Lower lobe of right lung (tissue), 2 donors: Measurements from ENCODE around the gene RAB6B. TPM values are rescaled to one million over a fixed set of nuclear protein-coding genes. Genes with fewer than 3 reads are reported as not detected.

Source experiments
- ATAC-seq, 2 donors: fragments of 200-7000 bp; cut with Tn5 transposase; one replicate each; pipeline ENCODE4 v1.9.1; 2020 to 2022; ENCODE audit warnings: mild to moderate bottlenecking in 2 of 2, moderate library complexity in 2 of 2
- DNase-seq: peaks from one replicate; pipeline ENCODE4 v3.0.0-alpha.2; 2020
- H3K27ac ChIP-seq: fragments of 200-600 bp; one replicate; pipeline ENCODE4 v1.8.0; 2022
- H3K27me3 ChIP-seq: fragments of 200-600 bp; one replicate; pipeline ENCODE4 v1.8.0; 2022; ENCODE audit warnings: low read depth
- H3K36me3 ChIP-seq: fragments of 200-600 bp; one replicate; pipeline ENCODE4 v1.8.0; 2022; ENCODE audit warnings: mild to moderate bottlenecking
- H3K4me1 ChIP-seq: fragments of 200-600 bp; one replicate; pipeline ENCODE4 v1.8.0; 2022
- H3K4me3 ChIP-seq: fragments of 200-600 bp; one replicate; pipeline ENCODE4 v1.8.0; 2022; ENCODE audit warnings: mild to moderate bottlenecking
- H3K9me3 ChIP-seq: fragments of 200-600 bp; one replicate; pipeline ENCODE4 v1.8.0; 2022
- intact Hi-C: fragments of 100-400 bp; cut with DNase I; formaldehyde crosslinking; loops from one replicate; pipeline ENCODE4 v1.11.0; 2022
- total RNA-seq: library from RNA; stranded (reverse); fragmentation: NEBNext Ultra II Directional; extraction: Animal tissue kit (Norgen Biotek cat#: 25700); gene quantifications from one replicate; pipeline ENCODE4 v1.2.1, GENCODE V29; 2021
- TF ChIP-seq, protein P1 (sequence below): fragments of 200-600 bp; IDR thresholded peaks from one replicate; pipeline ENCODE4 v1.8.0; 2022; ENCODE audit warnings: antibody characterized with exemption, mild to moderate bottlenecking
- donor health status: DM: no; HTN: yes; CAD: no; lungs with severe emphysema.

The RAB6B gene
- total RNA-seq, 1 donor from 2014 or later: 5.5 TPM

- H3K27ac ChIP-seq: no peak overlapping the region
- ATAC-seq: no peak
- H3K36me3 ChIP-seq: no peaks in the 10 kb centered on the region
- no peaks in the 10 kb centered on the region for H3K27me3 ChIP-seq
- TF ChIP-seq, protein P1, sequence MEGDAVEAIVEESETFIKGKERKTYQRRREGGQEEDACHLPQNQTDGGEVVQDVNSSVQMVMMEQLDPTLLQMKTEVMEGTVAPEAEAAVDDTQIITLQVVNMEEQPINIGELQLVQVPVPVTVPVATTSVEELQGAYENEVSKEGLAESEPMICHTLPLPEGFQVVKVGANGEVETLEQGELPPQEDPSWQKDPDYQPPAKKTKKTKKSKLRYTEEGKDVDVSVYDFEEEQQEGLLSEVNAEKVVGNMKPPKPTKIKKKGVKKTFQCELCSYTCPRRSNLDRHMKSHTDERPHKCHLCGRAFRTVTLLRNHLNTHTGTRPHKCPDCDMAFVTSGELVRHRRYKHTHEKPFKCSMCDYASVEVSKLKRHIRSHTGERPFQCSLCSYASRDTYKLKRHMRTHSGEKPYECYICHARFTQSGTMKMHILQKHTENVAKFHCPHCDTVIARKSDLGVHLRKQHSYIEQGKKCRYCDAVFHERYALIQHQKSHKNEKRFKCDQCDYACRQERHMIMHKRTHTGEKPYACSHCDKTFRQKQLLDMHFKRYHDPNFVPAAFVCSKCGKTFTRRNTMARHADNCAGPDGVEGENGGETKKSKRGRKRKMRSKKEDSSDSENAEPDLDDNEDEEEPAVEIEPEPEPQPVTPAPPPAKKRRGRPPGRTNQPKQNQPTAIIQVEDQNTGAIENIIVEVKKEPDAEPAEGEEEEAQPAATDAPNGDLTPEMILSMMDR: no peak
- DNase-seq: no peak
- H3K4me3 ChIP-seq: no peak overlapping the region
- H3K9me3 ChIP-seq: no peaks in the 10 kb centered on the region
- no peaks in the 10 kb centered on the region for H3K4me1 ChIP-seq
- intact Hi-C loops: no loop called here
Observed at GRCh38 chr3:133921592-133921991, 25.9 kb upstream of the RAB6B start.

- TF ChIP-seq, protein P1: no peak
- Histone ChIP-seq H3K4me1 (no peaks in the 10 kb centered on the region), H3K27me3 (no peaks in the 10 kb centered on the region), H3K9me3 (no peaks in the 10 kb centered on the region), H3K36me3 (no peaks in the 10 kb centered on the region), H3K4me3 (no peak overlapping the region), H3K27ac (no peak overlapping the region)
- ATAC-seq: no peak
- intact Hi-C loops: no loop called here
- DNase-seq: no peak
Observed at GRCh38 chr3:133917144-133917543, 21.5 kb upstream of the RAB6B start.

GRCh38 chr3:133915685-133916658 lies 20.3 kb upstream of the RAB6B start:
- Histone ChIP-seq H3K9me3 (no peaks in the 10 kb centered on the region), H3K4me3 (no peak overlapping the region), H3K27ac (no peak overlapping the region), H3K4me1 (no peaks in the 10 kb centered on the region), H3K36me3 (no peaks in the 10 kb centered on the region), H3K27me3 (no peaks in the 10 kb centered on the region)
- intact Hi-C loops: no loop called here
- TF ChIP-seq, protein P1: no peak
- DNase-seq (no peak), ATAC-seq (no peak)

DNA sequence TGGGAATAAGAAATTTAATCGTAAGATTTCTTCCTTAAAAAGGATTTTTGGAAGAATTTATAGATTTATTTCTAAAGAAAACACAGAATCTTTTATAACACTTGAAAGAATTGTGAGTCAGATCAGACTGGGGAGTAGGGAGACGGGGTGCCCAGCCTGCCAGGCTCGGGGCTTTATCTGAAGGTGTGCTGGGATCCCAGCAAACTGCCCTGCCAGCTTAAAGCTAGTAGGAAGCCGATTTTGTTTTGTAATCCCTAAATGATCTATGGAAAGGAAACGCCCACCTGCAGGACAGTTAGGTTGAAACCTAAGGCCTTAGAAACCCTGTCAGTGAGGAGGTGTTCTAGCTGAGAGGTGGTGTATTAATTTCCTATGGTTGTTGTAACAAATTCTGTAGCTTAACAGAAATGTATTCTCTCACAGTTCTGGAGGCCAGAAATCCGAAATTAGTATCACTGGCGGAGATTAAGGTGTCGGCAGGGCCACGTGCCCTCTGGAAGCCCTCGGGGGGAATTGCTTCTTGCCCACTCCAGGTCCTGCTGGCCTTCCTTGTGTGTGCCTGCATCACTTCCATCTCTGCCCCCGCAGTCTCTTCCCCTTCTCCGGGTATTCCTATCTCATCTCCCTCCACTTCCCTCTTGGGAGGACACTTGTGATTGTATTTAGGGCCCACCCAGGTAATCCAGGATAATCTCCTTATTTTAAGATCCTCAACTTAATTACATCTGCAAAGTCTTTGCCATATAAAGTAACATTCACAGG lies 19.3 kb upstream of the RAB6B start:
- H3K4me3 ChIP-seq: no peak overlapping the region
- DNase-seq: no peak
- no peaks in the 10 kb centered on the region for H3K9me3 ChIP-seq
- no peaks in the 10 kb centered on the region for H3K36me3 ChIP-seq
- TF ChIP-seq, protein P1: no peak
- ATAC-seq: no peak
- no peaks in the 10 kb centered on the region for H3K4me1 ChIP-seq
- no peak overlapping the region for H3K27ac ChIP-seq
- intact Hi-C loops: no loop called here
- H3K27me3 ChIP-seq: no peaks in the 10 kb centered on the region

GRCh38 chr3:133910422-133910821 lies 14.7 kb upstream of the RAB6B start:
- ATAC-seq (no peak), DNase-seq (no peak)
- TF ChIP-seq, protein P1: no peak
- intact Hi-C loops: no loop called here
- H3K4me1 ChIP-seq: no peaks in the 10 kb centered on the region
- no peaks in the 10 kb centered on the region for H3K9me3 ChIP-seq
- no peaks in the 10 kb centered on the region for H3K36me3 ChIP-seq
- no peak overlapping the region for H3K27ac ChIP-seq
- no peak overlapping the region for H3K4me3 ChIP-seq
- no peaks in the 10 kb centered on the region for H3K27me3 ChIP-seq
